Measurements from ENCODE around the gene MYO1B.

MYO1B gene

DNA sequence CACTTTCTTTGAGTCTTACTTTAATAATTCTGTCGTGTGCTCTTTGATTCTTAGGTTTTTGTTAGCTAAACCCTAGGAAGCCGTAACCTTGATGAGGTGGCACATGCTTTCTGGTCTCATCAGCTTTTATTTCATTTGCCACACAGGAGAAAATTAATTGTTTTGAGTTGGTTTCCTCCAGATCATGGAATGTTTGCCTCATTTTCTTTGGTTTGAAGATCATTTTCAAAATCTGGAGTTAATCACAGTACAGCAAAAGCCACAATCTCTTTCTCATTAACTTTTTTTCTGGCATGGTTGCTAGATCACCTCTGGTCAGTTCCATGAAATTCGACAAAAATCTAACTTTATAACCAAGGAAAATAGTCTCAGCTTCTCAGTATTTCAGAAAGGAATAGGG is 182.9 kb downstream of the MYO1B start:
- TF ChIP-seq, protein P1, sequence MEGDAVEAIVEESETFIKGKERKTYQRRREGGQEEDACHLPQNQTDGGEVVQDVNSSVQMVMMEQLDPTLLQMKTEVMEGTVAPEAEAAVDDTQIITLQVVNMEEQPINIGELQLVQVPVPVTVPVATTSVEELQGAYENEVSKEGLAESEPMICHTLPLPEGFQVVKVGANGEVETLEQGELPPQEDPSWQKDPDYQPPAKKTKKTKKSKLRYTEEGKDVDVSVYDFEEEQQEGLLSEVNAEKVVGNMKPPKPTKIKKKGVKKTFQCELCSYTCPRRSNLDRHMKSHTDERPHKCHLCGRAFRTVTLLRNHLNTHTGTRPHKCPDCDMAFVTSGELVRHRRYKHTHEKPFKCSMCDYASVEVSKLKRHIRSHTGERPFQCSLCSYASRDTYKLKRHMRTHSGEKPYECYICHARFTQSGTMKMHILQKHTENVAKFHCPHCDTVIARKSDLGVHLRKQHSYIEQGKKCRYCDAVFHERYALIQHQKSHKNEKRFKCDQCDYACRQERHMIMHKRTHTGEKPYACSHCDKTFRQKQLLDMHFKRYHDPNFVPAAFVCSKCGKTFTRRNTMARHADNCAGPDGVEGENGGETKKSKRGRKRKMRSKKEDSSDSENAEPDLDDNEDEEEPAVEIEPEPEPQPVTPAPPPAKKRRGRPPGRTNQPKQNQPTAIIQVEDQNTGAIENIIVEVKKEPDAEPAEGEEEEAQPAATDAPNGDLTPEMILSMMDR (IDR thresholded peaks at IDR 0.05; ENCODE audit: low read depth, low read length): no peak
- H3K4me3 ChIP-seq (ENCODE audit: low read depth, low read length): no peak overlapping the region
- no peak for DNase-seq (ENCODE audit: low read depth, low spot score)
- in situ Hi-C loops (cut with HindIII; ENCODE audit: low sequenced_read_pairs): no loop called here

DNA sequence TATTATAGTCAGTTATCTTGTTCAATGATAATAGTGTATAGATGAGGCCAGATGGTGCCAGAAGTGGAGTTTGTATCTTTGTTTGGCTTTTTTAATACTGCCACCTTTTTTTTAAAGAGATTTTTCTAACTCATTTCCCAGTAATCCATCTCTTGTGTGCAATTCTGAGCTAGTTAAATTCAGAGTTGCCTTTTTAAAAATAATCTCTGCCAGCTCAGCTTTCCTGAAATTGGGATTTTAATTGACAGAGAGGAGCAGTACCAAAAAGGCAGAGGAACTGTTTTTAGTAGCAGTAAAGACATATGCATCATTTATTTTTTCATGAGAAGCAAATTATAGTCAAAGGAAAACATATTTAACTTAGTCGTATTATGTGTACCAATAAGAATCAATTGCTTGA is 185.3 kb downstream of the MYO1B start:
- TF ChIP-seq, protein P1 (IDR thresholded peaks at IDR 0.05; ENCODE audit: low read depth, low read length): no peak
- in situ Hi-C loops (cut with HindIII; ENCODE audit: low sequenced_read_pairs): no loop called here
- H3K4me3 ChIP-seq (ENCODE audit: low read depth, low read length): no peak overlapping the region
- no peak for DNase-seq (ENCODE audit: low read depth, low spot score)

DNA sequence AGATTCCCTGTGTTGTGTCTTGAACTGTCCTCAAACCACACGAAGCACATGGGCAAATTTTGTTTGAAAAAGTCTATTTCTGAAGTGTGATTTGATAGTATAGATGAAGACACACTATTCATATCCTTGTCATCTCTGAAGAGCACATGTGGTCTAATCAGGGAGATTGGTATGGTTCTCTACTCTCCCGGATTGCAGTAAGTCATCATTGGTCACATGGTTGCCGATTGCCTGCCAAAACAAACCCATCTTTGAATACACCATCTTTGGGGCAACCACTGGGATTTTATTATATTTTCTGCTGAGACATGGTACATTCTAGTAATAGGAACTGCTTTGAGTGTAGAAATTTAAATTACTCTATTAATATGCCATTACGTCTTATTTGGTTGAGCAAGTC is 186.9 kb downstream of the MYO1B start:
- in situ Hi-C loops (cut with HindIII; ENCODE audit: low sequenced_read_pairs): no loop called here
- no peak for DNase-seq (ENCODE audit: low read depth, low spot score)
- TF ChIP-seq, protein P1 (IDR thresholded peaks at IDR 0.05; ENCODE audit: low read depth, low read length): no peak
- no peak overlapping the region for H3K4me3 ChIP-seq (ENCODE audit: low read depth, low read length)

DNA sequence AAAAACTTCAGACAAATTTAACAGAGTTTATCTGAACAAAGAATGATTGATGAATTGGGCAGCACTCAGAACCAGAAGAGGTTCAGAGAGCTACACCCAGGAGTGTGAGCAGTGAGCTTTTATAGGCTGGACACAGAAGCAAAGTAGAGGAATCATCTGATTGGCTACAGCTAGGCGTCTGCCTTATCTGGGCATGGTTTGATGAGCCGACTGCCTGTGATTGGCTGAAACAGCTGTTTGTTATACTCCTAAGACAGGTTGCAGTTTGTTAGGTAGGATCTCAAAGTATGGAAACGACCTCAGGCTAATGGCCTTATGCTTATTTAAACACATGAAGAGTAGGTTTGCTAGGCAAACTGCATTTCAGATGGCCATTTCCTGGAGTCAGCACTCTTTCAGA is 188.9 kb downstream of the MYO1B start:
- TF ChIP-seq, protein P1 (IDR thresholded peaks at IDR 0.05; ENCODE audit: low read depth, low read length): no peak
- DNase-seq (ENCODE audit: low read depth, low spot score): no peak
- in situ Hi-C loops (cut with HindIII; ENCODE audit: low sequenced_read_pairs): no loop called here
- H3K4me3 ChIP-seq (ENCODE audit: low read depth, low read length): no peak overlapping the region

DNA sequence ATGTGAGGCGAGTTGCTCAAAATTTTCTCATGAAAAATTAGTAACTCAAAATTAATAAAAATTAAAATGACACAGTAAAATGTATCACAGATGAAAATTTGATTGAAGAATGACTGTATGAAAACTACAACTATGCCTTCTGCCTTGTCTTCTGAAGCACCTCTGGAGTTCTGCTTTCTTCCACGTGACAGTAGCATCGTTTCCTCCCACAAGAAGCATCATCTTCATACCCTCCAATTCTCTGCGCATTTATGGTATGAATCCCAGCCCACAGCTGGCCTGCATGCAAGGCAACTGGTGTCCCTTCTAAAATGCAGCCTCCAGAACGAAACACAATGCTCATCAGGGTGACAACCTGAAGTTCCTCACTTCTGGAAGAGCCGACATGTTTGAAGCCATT is 189.9 kb downstream of the MYO1B start:
- H3K4me3 ChIP-seq (ENCODE audit: low read depth, low read length): no peak overlapping the region
- in situ Hi-C loops (cut with HindIII; ENCODE audit: low sequenced_read_pairs): no loop called here
- TF ChIP-seq, protein P1 (IDR thresholded peaks at IDR 0.05; ENCODE audit: low read depth, low read length): no peak
- DNase-seq (ENCODE audit: low read depth, low spot score): no peak

DNA sequence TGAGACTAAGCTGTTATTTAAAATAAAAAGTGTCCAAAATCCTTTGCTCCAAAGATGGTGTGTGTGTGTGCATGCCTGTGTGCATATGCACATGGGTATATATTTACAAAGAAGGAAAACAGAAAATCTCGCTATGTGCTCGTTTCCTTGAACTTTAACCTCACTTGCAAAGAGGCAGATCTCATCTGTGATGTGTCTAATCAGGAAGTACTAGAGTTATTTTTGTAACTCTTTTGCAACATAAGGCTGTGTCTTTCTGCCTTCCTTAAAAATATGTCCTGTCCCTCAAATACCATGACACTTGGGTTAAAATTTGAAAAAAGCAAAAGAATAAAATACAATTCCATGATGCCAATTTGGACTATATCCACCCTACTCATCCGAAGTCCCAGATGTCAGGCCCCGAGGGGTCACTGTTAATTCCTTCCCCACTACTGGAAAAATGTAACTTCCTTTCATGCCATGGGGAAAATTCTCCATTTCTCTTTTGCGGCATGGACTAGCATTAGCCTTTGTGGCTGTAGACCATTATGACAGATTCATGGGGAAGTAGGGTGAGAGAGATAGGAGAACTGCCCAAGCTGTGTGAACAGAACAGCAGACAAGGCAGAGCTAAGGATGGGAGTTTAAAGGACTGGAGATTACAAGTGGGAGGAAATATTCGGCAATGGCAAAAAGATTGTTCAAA is 191.3 kb downstream of the MYO1B start:
- in situ Hi-C loops (cut with HindIII; ENCODE audit: low sequenced_read_pairs): no loop called here
- TF ChIP-seq, protein P1 (IDR thresholded peaks at IDR 0.05; ENCODE audit: low read depth, low read length): no peak
- no peak for DNase-seq (ENCODE audit: low read depth, low spot score)
- H3K4me3 ChIP-seq (ENCODE audit: low read depth, low read length): no peak overlapping the region

All from astrocyte of the spinal cord (primary cell).